ENCODE data around the gene SLC40A1.

Gene SLC40A1

GRCh38 chr2:189566046-189566445, 14.5 kb downstream of the SLC40A1 start:
- no peak for DNase-seq

DNA sequence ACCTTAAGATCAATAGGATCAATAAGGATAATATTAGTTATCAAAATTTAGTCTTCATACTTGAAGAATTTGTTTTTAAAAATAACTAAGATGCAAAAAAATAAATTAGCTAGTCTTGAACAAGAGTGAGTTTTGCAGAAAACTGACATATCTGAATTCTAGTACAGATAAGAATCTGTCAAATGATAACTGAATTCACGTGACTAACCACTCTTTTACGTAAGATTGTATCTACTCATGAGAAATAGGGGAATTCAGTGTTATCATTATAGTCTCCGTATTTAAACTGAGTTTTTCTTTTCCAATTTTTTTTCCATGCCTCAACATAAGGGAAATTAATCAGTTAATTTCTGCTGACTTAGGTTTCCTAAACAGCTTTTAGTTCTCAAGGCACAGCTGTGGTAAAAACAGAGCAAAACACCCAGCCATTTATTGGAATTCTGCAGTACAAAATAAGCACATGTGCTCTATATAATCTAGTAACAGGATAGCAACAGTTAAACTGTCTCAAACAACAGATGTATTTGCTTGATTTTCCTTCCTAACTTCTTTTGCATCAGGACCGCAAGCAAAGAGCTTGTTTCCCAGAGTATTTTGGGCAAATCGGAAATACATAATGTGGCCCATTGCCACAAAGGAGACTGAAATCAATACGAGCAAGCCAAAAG, 19.1 kb downstream of the SLC40A1 start:
- DNase-seq, result no peak

DNA sequence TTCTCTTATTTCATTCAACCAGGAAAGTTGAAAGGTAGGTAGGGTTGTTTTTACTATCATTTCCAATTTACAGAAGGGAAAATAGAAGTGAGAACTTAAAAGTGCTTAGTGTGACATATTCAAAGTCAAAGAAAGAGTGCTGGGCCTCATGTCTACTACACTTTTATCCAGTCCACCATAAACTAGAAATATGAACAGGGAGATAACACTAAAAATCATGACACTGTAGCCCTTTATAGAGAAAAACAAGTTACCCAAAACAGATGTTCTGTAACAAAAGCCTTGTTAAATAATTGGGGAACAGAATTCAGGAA, 20.4 kb downstream of the SLC40A1 start:
- DNase-seq, result no peak

DNA sequence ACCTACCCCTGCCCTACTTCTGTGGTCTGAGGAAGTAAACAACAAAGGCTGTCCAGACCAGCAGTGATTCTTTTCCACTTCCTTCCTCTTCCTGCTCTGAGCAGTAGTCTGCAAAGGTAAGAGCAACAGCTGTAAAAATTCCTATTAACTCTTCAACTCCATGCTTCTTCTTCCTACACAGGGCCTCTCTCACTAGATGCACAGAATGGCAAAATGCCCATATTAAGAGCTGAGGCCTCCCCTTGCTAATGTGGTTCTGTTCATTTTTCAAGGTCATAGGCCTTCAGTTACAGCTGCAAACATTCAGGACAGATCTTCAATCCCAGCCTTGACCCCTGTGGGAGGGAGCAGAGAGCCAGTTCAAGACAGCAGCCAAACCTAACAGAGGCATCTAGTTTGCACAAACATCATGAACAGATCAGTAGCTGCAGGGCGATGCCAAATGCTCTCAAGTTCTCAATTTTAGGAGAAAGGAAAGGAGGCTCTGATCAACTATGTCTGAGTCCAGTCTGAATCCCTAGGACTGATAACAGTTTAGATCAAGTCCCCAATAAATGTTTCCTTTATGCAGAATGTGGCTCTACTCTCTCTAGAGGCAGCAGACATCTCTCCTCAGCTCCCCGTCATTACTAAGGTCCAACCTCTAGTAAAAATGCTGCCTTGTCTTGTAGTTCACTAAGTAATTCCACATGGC, 20.9 kb downstream of the SLC40A1 start:
- no peak for DNase-seq

- no peak for DNase-seq
Measured at GRCh38 chr2:189558516-189559272, 21.9 kb downstream of the SLC40A1 start.

- no peak for DNase-seq
Measured at GRCh38 chr2:189557373-189557772, 23.2 kb downstream of the SLC40A1 start.

- no peak for DNase-seq
Measured at GRCh38 chr2:189556526-189556925, 24.1 kb downstream of the SLC40A1 start.

DNA sequence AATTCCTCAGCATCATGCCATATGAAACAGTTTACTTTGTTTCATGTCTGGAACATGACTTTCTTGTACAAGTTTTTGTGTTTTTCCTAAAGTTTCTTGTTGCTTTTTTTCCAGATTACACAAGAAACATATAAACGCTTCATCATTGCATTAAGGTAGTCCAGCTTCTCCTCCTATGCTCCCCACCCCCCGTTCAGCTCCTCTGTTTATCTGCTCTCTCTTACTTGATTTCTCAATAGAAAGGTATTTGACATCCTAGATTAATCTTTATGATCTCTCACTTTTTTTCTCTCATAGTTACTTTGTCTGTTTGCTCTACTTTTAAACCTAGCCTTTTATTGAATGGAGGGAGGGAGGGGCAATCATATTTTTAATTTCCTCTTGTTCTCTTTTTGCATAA, 25.4 kb downstream of the SLC40A1 start:
- no peak for DNase-seq

DNA sequence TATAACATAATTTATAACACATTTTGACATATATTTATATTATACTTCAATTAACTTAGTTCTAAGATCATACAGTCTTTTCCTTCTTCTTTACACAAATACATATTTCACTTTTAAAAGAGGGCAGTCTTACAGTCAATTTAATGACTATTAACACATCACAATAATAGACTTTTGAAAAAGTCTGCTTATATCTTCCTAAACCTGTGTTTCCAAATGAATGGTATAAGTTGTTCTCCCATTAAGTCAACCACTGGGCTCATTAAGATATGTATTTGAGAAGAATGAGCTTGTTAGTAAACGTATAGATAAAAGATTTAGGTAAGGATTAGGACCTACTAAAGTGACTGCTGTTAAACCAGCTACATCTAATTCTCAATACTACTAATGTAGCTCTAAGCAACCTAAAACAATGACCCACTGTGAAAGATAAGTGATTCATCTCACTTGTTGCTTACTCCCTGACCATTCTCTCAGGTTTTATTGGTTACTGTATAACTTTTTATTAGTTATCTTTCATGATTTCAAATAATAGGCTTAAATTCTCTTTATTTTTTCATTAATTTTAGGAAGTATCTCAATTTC, 27.0 kb downstream of the SLC40A1 start:
- no peak for DNase-seq

GRCh38 chr2:189552991-189553404, 27.6 kb downstream of the SLC40A1 start:
- DNase-seq, result no peak

- DNase-seq, result no peak
Measured at GRCh38 chr2:189552334-189552990, 28.1 kb downstream of the SLC40A1 start.

DNA sequence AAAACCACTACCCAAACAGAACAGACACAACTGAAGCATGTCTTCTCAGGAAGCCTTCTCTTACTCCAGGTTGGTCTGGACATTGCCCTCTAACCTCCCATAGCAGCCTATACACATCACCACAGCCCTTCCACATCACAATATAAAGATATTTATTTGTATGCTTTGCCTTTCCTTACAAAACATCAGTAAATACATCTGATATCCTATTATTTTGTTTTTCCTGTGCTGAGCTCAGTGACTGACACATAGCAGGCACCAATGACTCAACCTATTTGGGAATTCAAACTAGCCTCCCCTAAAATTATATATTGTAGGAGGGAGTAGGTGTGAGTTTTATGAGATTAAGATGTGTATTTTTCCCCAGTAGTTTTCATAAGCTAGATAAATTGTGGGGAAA, 28.8 kb downstream of the SLC40A1 start:
- no peak for DNase-seq

GRCh38 chr2:189549449-189549832, 31.1 kb downstream of the SLC40A1 start:
- no peak for DNase-seq

- no peak for DNase-seq
Measured at GRCh38 chr2:189548666-189549448, 31.7 kb downstream of the SLC40A1 start.

DNA sequence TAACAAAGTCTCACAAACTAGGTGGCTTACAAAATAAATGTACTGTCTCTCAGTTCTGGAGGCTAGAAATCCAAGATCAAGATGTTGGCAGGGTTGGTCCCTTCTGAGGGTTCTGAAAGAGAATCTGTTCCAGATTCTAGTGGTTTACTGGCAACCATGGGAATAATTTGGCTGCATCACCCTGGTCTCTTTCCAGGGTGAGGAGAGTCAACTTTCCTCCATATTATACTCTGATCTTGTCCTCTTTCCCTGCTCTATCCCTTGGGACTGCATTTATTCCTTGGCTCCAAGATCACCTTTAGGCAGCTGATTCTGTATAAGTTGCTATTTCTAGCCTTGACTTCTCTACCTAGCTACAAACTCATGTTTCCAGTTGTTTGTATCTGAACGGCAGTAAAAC, 35.2 kb downstream of the SLC40A1 start:
- DNase-seq, result no peak

DNA sequence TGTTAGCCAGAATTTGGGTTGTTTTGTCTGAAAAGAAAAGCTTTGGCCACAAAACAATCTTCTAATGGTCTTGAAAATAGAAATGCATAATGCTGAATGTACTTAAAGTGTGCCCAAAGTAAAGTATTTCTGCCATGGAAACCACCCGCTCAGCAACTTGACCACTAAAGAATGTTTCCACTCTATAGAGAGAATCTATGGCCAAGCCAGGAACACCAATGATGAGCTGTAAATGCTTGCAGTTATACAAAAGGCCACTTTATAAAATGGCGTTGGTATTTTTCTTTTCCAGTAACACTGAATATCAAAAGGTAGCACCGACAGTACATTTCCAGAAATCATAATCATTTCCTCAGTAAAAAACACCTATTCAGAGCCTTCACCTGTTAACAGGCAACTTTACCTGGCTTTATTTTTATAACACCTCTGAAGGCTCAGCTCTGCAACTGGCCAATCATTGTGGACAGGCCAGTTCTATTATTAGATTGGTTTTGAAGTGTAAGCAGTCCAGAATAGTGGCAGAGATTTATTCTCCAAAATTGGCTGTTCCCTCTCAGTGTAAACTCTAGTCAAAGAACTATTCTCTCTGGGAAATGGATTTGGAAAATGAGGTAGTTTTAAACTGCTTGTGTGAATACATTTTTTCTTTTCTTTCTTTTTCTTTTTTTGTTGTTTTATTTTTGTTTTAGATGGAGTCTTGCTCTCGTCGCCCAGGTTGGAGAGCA, 36.1 kb downstream of the SLC40A1 start:
- DNase-seq, result no peak

GRCh38 chr2:189543367-189543766, 37.2 kb downstream of the SLC40A1 start:
- no peak for DNase-seq

DNA sequence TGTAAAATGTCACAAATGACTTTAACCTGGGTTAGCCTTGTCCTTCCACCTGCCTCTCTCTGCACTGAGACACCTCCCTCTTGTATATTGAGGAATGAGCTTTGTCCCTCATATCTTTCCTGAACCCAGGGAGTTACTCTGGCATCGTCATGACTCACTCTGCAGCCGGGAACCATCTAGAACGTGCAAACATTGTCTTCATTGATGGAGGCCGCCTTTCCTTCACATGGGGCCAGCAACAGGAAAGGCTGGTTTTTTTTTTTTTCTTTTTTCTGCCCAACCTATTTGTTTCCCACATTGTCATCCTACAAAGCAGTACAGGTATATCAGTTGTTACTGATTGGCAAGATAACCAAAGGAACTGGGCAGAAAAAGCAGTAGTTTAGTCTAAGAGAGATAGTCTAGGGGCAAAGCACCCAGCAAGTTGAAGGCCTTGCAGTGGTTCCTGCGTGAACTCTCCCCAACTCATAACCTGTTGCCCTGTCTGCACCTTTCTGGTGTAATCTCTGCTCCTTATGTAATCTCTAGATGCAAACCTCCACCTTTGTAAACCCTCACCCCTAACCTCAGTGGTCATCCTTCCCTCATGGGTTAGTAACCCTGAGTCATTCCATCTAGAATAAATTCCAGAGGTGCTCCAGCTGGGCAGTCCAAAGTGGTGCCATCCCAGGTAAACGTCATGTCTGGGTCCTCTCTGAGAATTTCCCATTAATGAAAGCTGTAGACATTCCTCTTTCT, 38.3 kb downstream of the SLC40A1 start:
- DNase-seq, result no peak

DNA sequence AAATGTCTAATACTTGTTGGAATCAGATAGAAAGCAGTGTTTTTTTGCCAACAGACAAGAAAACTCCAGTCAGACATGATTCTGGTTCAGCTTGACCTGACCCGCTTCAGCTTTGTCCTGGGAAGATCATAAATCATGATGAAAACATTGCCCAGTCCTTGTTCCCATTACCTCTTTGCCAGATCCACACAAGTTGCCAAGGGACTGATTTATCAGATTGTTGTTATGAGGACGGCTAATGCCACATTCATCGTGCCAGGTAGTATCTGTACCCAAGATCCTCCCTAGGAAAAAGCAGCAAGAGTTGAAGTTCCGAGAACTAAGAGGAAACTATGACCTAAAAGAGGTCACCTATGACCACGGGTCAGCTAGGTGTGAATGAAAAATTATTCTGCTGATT, 39.0 kb downstream of the SLC40A1 start:
- no peak for DNase-seq

DNA sequence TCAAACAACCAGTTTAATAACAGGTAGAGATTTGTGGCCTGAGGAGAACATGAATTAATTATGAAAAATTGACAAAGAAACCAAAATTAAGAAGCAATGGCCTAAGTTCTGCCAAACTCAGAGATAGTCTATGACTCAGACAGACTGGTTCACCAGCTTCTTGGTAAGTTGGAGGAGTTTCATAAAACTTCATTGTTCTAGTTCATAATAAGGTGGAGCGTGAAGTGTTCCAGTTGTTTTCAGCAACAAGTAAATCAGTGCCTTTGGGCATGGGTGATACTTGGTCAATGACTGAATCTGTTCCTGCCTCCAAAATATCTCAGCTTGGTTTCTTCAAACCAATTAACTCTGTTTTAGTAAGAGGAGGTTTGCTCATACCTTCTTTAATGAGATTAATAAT, 40.0 kb downstream of the SLC40A1 start:
- DNase-seq, result no peak

DNA sequence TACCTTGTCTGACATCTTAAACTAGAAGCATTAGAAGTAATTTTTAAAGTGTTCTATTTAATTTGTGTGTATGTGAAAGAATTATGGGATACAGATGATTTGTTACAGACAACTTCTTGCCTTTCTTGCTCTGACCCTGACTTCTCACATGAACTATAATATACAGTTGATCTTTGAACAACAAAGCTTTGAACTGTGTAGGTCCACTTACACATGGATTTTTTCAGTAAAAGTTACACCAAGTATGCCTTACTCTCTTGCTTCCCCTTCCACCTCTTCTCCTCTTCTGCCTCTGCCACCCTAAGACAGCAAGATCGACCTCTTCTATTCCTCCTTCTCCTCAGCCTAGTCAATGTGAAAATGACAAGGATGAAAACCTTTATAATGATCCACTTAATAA, 42.2 kb downstream of the SLC40A1 start:
- DNase-seq, result no peak
